ENCODE data around the gene TYW1B.
"Not testable (repeated sequence)": the region's sequence is repeated elsewhere in the genome, so short reads cannot be mapped to it uniquely, and the experiment has no call there.

The TYW1B gene

GRCh38 chr7:72555238-72555637, 272.8 kb downstream of the TYW1B start:
- DNase-seq (ENCODE audit: low read depth in 2 of 2), result not testable (repeated sequence)

- not testable (repeated sequence) for DNase-seq (ENCODE audit: low read depth in 2 of 2)
These were observed 273.6 kb downstream of the TYW1B start for GRCh38 chr7:72554401-72554800.

GRCh38 chr7:72550454-72550853, 277.5 kb downstream of the TYW1B start:
- not testable (repeated sequence) for DNase-seq (ENCODE audit: low read depth in 2 of 2)

GRCh38 chr7:72546586-72547237, 281.3 kb downstream of the TYW1B start:
- DNase-seq (ENCODE audit: low read depth in 2 of 2), result not testable (repeated sequence)

GRCh38 chr7:72544531-72544930, 283.5 kb downstream of the TYW1B start:
- not testable (repeated sequence) for DNase-seq (ENCODE audit: low read depth in 2 of 2)

- DNase-seq (ENCODE audit: low read depth in 2 of 2), result no peak
These were observed 287.1 kb downstream of the TYW1B start for GRCh38 chr7:72540923-72541322.

GRCh38 chr7:72540106-72540611, 287.8 kb downstream of the TYW1B start:
- DNase-seq (ENCODE audit: low read depth in 2 of 2), result no peak

DNA sequence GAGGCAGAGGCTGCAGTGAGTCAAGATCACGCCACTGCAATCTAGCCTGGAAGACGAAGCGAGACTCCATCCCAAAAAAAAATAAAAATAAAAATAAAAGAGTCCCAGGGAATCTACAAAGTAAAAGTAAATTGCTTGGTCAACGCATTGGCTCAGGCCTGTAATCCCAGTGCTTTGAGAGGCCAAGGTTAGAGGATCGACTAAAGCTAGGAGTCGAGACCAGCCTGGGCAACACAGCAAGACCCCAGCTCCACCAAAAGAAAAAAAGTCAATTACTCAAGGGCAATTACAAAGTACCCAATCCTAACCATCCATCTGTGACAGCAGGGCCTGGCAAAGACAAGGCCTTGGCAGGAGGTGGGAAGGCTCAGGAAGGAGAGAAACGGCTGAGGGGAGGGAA, 288.3 kb downstream of the TYW1B start:
- DNase-seq (ENCODE audit: low read depth in 2 of 2), result no peak

DNA sequence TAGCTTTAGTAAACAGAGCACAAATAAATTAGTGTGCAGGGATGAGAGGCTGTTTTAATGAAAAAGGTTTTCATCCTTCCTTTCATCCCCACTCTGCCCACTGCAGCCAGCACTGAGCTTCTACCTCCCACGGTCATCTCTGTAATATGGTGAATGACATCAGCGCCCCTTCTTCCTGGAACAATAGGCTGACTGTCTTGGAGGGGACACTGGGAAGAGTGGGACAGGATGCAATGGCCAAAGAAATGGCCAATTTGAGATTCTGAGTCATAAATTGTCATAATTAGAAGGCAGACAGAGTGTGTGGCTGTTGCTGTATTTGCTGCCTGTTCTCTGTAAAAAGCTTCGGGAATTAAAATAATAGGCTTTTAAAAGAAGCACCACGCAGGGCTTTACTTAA, 289.1 kb downstream of the TYW1B start:
- DNase-seq (ENCODE audit: low read depth in 2 of 2), result no peak

- DNase-seq (ENCODE audit: low read depth in 2 of 2), result no peak
These were observed 289.9 kb downstream of the TYW1B start for GRCh38 chr7:72538147-72538546.

- not testable (repeated sequence) for DNase-seq (ENCODE audit: low read depth in 2 of 2)
These were observed 292.0 kb downstream of the TYW1B start for GRCh38 chr7:72536038-72536437.

- not testable (repeated sequence) for DNase-seq (ENCODE audit: low read depth in 2 of 2)
These were observed 297.0 kb downstream of the TYW1B start for GRCh38 chr7:72531048-72531447.
